Ishikawa (cell line): ENCODE measurements around the gene C2CD4D.

Experiments used
- CREB1 ChIP-seq: IDR thresholded peaks from 2 replicates; pipeline ENCODE4 v1.6.1; 2012; ENCODE audit warnings: low read depth
- EP300 ChIP-seq: IDR thresholded peaks from 2 replicates; pipeline ENCODE4 v1.6.1; 2012; ENCODE audit warnings: borderline replicate concordance
- FOXM1 ChIP-seq: IDR thresholded peaks from 2 replicates; pipeline ENCODE4 v1.6.1; 2012; ENCODE audit warnings: low read depth, borderline replicate concordance
- MAX ChIP-seq: IDR thresholded peaks from 2 replicates; pipeline ENCODE4 v1.6.1; 2012
- RAD21 ChIP-seq: IDR thresholded peaks from 2 replicates; pipeline ENCODE4 v1.6.1; 2012; ENCODE audit warnings: low read depth
- TEAD4 ChIP-seq: IDR thresholded peaks from 2 replicates; pipeline ENCODE4 v1.6.1; 2012
- YY1 ChIP-seq: IDR thresholded peaks from 2 replicates; pipeline ENCODE4 v1.6.1; 2012; ENCODE audit warnings: low read depth
- TF ChIP-seq, protein P1 (sequence below): IDR thresholded peaks from 2 replicates; pipeline ENCODE4 v1.6.1; 2012; ENCODE audit warnings: low read depth, mild to moderate bottlenecking

- TF ChIP-seq MAX (no peak), TEAD4 (no peak), RAD21 (no peak), CREB1 (no peak), FOXM1 (no peak), EP300 (no peak), YY1 (no peak)
- TF ChIP-seq, protein P1, sequence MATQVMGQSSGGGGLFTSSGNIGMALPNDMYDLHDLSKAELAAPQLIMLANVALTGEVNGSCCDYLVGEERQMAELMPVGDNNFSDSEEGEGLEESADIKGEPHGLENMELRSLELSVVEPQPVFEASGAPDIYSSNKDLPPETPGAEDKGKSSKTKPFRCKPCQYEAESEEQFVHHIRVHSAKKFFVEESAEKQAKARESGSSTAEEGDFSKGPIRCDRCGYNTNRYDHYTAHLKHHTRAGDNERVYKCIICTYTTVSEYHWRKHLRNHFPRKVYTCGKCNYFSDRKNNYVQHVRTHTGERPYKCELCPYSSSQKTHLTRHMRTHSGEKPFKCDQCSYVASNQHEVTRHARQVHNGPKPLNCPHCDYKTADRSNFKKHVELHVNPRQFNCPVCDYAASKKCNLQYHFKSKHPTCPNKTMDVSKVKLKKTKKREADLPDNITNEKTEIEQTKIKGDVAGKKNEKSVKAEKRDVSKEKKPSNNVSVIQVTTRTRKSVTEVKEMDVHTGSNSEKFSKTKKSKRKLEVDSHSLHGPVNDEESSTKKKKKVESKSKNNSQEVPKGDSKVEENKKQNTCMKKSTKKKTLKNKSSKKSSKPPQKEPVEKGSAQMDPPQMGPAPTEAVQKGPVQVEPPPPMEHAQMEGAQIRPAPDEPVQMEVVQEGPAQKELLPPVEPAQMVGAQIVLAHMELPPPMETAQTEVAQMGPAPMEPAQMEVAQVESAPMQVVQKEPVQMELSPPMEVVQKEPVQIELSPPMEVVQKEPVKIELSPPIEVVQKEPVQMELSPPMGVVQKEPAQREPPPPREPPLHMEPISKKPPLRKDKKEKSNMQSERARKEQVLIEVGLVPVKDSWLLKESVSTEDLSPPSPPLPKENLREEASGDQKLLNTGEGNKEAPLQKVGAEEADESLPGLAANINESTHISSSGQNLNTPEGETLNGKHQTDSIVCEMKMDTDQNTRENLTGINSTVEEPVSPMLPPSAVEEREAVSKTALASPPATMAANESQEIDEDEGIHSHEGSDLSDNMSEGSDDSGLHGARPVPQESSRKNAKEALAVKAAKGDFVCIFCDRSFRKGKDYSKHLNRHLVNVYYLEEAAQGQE, result no peak
These were observed 7.1 kb upstream of the C2CD4D start for GRCh38 chr1:151846686-151847237.
